ENCODE results near the gene SERPINB13. TPM values are rescaled to one million over a fixed set of nuclear protein-coding genes. Genes with fewer than 3 reads are reported as not detected.

SERPINB13 gene
- total and polyA plus RNA-seq, 8 donors, result 0.55 to 51.6 TPM; not detected in 6

GRCh38 chr18:63617049-63617914 lies 30.1 kb downstream of the SERPINB13 start:
- WGBS, 5 donors, result 7 to 17% (median 13%) methylated on average over 3 of the region's 3 CpGs
- TF ChIP-seq EP300 (IDR thresholded peaks at IDR 0.05), result no peak
- TF ChIP-seq CTCF (IDR thresholded peaks at IDR 0.05), result no peak
- no peak for TF ChIP-seq POLR2AphosphoS5 (IDR thresholded peaks at IDR 0.05)
- TF ChIP-seq POLR2A (IDR thresholded peaks at IDR 0.05), result no peak

GRCh38 chr18:63617915-63618234 lies 30.7 kb downstream of the SERPINB13 start:
- intact Hi-C loops (cut with DNase I; ENCODE audit: low total_unique reads), result no loop called here
- Histone ChIP-seq H3K4me1 (no peaks in the 10 kb centered on the region), H3K36me3 (no peaks in the 10 kb centered on the region), H3K9me3 (peaks cover 0 to 5% (median 0%) of the 10 kb centered on the region in 4 donors), H3K27me3 (no peaks in the 10 kb centered on the region), H3K27ac (no peak overlapping the region), H3K4me3 (no peak overlapping the region)
- TF ChIP-seq POLR2AphosphoS5 (IDR thresholded peaks at IDR 0.05), result no peak
- TF ChIP-seq POLR2A (IDR thresholded peaks at IDR 0.05), result no peak
- TF ChIP-seq EP300 (IDR thresholded peaks at IDR 0.05), result no peak
- TF ChIP-seq CTCF (IDR thresholded peaks at IDR 0.05), result no peak
- 75 to 86% (median 78%) methylated on average over 2 of the region's 2 CpGs for WGBS, 5 donors
- no peak for DNase-seq

More at GRCh38 chr18:63617049-63617914, 30.1 kb downstream of the SERPINB13 start:
- Histone ChIP-seq H3K4me3 (no peak overlapping the region), H3K27ac (no peak overlapping the region), H3K4me1 (no peaks in the 10 kb centered on the region), H3K27me3 (no peaks in the 10 kb centered on the region), H3K9me3 (peaks cover 0 to 5% (median 0%) of the 10 kb centered on the region in 4 donors), H3K36me3 (no peaks in the 10 kb centered on the region)
- no peak for DNase-seq
- intact Hi-C loops (cut with DNase I; ENCODE audit: low total_unique reads), result no loop called here

- H3K36me3 ChIP-seq, result no peaks in the 10 kb centered on the region
- no peak overlapping the region for H3K4me3 ChIP-seq
- no peak overlapping the region for H3K27ac ChIP-seq
- 74 to 89% (median 76%) methylated on average over 3 of the region's 3 CpGs for WGBS, 5 donors
- no peaks in the 10 kb centered on the region for H3K4me1 ChIP-seq
- intact Hi-C loops (cut with DNase I; ENCODE audit: low total_unique reads), result no loop called here
- H3K27me3 ChIP-seq, result no peaks in the 10 kb centered on the region
- TF ChIP-seq EP300 (IDR thresholded peaks at IDR 0.05) (no peak), CTCF (IDR thresholded peaks at IDR 0.05) (no peak), POLR2AphosphoS5 (IDR thresholded peaks at IDR 0.05) (no peak), POLR2A (IDR thresholded peaks at IDR 0.05) (no peak)
- no peak for DNase-seq
- H3K9me3 ChIP-seq, result peaks cover 0 to 10% (median 8%) of the 10 kb centered on the region in 4 donors
Measured at GRCh38 chr18:63619661-63620060, 32.5 kb downstream of the SERPINB13 start.

- TF ChIP-seq POLR2A (IDR thresholded peaks at IDR 0.05) (no peak), EP300 (IDR thresholded peaks at IDR 0.05) (no peak), POLR2AphosphoS5 (IDR thresholded peaks at IDR 0.05) (no peak), CTCF (IDR thresholded peaks at IDR 0.05) (no peak)
- H3K27me3 ChIP-seq, result no peaks in the 10 kb centered on the region
- H3K27ac ChIP-seq, result no peak overlapping the region
- DNase-seq, result no peak
- H3K36me3 ChIP-seq, result no peaks in the 10 kb centered on the region
- intact Hi-C loops (cut with DNase I; ENCODE audit: low total_unique reads), result no loop called here
- H3K4me3 ChIP-seq, result no peak overlapping the region
- H3K9me3 ChIP-seq, result peaks cover 0 to 43% (median 34%) of the 10 kb centered on the region in 4 donors
- 86 to 96% (median 90%) methylated on average over 3 of the region's 3 CpGs for WGBS, 5 donors
- no peaks in the 10 kb centered on the region for H3K4me1 ChIP-seq
Measured at GRCh38 chr18:63624863-63625262, 37.7 kb downstream of the SERPINB13 start.
